ENCODE measurements around the gene HSPA14. TPM values are rescaled to one million over a fixed set of nuclear protein-coding genes. Genes with fewer than 3 reads are reported as not detected.

HSPA14 gene, protein sequence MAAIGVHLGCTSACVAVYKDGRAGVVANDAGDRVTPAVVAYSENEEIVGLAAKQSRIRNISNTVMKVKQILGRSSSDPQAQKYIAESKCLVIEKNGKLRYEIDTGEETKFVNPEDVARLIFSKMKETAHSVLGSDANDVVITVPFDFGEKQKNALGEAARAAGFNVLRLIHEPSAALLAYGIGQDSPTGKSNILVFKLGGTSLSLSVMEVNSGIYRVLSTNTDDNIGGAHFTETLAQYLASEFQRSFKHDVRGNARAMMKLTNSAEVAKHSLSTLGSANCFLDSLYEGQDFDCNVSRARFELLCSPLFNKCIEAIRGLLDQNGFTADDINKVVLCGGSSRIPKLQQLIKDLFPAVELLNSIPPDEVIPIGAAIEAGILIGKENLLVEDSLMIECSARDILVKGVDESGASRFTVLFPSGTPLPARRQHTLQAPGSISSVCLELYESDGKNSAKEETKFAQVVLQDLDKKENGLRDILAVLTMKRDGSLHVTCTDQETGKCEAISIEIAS
- total RNA-seq, result 10.7 and 17.7 TPM in 2 replicates

DNA sequence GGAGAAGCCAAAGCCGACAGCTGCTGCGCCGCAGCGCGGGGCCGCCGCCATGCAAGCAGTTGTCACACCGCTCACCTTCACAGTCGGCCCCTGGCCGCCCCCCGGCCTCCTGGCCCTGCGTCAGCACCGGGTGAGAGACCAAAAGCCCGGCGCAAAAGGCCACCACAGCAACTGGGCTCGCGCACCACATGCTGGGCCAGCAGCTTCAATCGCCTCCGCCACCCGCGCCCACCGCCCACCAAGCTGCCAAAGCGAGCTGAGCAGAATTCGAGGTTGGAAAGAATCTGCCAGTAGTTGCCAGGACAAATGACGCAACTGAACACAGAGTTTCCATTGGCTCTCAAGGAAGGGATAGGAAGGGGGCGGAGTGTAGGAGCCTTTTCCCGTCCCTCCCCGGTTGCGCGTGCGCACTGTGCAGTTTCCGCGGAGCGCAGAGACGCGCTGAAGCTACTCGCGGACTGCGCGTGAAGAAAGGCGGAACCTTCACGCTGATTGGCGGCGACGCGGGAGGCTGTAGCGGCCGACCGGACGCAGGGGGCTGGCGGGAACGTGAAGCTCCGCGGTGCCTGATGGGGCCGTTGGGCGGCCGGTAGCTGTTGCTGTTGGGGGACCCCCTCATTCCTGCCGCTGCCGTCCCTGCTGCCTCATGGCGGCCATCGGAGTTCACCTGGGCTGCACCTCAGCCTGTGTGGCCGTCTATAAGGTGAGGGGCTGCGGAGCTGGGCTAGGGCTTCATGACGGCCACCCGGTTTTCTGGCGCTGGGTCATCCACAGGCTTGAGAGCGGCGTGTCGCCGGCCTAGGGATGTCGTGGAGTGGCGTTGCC lies at the start of gene HSPA14, which contains the start of the genes CDNF and MSANTD7:
TSS of gene HSPA14 (plus strand) at position 550 of the 825 bp plus-strand sequence. CDS start at position 647, 97 bp downstream.
TSS of gene CDNF (minus strand) at position 281 of the 825 bp plus-strand sequence. CDS start at position 190, 91 bp downstream.
TSS of gene MSANTD7 (plus strand) at position 550 of the 825 bp plus-strand sequence. CDS start 3,979 bp downstream, outside the sequence.
- H3K4me3 ChIP-seq (ENCODE audit: low read depth, low read length), result peak within 1 kb of the TSS; percentile 96
- TF ChIP-seq, protein P1, sequence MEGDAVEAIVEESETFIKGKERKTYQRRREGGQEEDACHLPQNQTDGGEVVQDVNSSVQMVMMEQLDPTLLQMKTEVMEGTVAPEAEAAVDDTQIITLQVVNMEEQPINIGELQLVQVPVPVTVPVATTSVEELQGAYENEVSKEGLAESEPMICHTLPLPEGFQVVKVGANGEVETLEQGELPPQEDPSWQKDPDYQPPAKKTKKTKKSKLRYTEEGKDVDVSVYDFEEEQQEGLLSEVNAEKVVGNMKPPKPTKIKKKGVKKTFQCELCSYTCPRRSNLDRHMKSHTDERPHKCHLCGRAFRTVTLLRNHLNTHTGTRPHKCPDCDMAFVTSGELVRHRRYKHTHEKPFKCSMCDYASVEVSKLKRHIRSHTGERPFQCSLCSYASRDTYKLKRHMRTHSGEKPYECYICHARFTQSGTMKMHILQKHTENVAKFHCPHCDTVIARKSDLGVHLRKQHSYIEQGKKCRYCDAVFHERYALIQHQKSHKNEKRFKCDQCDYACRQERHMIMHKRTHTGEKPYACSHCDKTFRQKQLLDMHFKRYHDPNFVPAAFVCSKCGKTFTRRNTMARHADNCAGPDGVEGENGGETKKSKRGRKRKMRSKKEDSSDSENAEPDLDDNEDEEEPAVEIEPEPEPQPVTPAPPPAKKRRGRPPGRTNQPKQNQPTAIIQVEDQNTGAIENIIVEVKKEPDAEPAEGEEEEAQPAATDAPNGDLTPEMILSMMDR (conservative IDR thresholded peaks at IDR 0.05; ENCODE audit: low read depth, low read length), result no peak
- peak; percentile 91 for DNase-seq (ENCODE audit: low read depth)

DNA sequence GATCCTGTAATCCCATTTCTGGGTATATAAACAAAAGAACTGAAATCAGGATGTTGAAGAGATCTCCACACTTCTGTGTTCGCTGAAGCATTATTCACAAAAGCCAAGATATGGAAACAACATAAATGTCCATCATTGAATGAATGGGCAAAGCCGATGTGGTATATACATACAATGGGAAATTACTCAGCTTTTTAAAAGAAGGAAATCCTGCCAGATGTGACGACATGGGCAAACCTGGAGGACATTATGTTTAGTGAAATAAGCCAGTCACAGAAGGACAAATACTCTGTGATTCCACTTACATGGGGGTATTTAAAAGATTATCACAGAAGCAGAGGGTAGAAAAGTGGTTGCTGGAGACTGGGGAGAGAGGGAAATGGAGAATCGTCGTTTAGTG lies 39.5 kb upstream of the HSPA14 start:
- no peak for DNase-seq (ENCODE audit: low read depth)
- TF ChIP-seq, protein P1 (conservative IDR thresholded peaks at IDR 0.05; ENCODE audit: low read depth, low read length), result no peak
- no peak overlapping the region for H3K4me3 ChIP-seq (ENCODE audit: low read depth, low read length)

DNA sequence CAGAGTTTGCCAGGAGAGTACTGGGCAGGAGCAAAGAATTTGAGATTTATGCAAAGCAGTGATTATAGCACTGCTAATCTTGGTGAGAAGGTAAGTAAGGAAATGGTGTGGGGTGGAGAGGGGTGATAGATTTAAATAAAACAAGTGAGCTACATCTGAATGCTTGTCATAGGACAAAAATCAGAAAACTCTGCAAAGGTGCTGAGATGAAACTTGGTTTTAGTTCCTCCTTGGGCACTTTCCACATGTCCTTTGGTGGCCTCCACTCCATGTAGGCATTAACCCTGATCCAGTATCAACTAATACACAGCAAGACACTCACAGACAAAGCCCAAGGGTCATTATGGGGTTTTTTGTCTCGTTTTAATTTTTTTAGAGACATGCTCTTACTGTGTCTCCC lies 37.7 kb upstream of the HSPA14 start:
- TF ChIP-seq, protein P1 (conservative IDR thresholded peaks at IDR 0.05; ENCODE audit: low read depth, low read length), result no peak
- no peak overlapping the region for H3K4me3 ChIP-seq (ENCODE audit: low read depth, low read length)
- no peak for DNase-seq (ENCODE audit: low read depth)

DNA sequence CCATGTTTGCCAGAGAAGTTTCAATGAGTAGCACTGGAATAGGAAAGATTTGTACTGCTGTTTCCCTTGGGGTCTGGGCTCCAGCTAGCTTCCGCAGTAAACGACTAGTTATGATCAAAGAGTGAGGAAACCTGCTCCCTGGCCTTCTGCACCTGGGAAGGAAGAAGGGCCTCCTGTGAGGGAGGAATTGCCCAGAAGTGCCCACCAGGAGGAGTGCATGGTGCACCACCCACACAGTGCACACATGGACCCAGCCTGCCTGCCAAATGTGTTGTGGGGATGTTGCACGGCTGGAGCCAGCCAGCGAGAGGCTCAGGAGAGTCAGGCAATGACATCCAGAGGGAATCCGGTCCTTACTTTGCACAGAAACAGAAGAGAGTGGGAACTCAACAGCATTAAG lies 36.4 kb upstream of the HSPA14 start:
- no peak overlapping the region for H3K4me3 ChIP-seq (ENCODE audit: low read depth, low read length)
- DNase-seq (ENCODE audit: low read depth), result no peak
- TF ChIP-seq, protein P1 (conservative IDR thresholded peaks at IDR 0.05; ENCODE audit: low read depth, low read length), result peak; percentile 31

DNA sequence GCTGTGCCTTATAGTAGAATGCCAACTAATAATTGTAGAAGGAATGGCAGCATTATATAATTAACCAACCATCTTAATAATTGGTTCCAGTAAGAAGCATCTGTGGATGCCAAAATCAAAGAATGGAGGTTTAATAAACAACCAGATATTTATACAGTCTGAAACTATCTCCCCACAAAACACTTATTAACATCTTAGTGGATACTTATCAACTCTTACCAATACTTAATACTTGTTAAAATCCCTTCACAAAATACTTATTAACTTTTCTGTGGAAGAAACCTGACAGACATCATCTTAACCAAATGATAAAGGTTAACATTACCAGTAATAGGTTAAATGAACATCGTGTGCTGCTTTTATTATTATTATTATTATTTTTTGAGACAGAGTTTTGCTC lies 34.3 kb upstream of the HSPA14 start:
- no peak overlapping the region for H3K4me3 ChIP-seq (ENCODE audit: low read depth, low read length)
- TF ChIP-seq, protein P1 (conservative IDR thresholded peaks at IDR 0.05; ENCODE audit: low read depth, low read length), result no peak
- DNase-seq (ENCODE audit: low read depth), result no peak

DNA sequence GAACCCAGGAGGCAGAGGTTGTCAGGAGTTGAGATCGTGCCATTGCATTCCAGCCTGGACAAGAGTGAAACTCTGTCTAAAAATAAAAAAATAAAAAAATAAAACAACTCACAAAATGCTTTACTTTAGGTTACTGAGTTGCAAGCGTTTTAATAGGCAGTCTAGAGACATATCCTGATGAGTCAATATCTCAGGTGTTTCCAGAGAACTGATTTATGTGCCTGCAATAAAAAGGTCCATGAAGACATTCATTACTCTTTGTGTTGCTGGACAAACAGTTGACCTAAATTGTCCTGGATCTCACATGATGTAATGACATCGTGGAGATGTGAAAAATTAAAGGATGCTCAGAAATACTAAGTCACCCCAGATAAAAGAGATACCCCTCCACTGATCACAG lies 31.8 kb upstream of the HSPA14 start:
- TF ChIP-seq, protein P1 (conservative IDR thresholded peaks at IDR 0.05; ENCODE audit: low read depth, low read length), result no peak
- no peak overlapping the region for H3K4me3 ChIP-seq (ENCODE audit: low read depth, low read length)
- no peak for DNase-seq (ENCODE audit: low read depth)

Data from epithelial cell of proximal tubule (primary cell).